ENCODE data around the gene CALML5. TPM values are rescaled to one million over a fixed set of nuclear protein-coding genes. Genes with fewer than 3 reads are reported as not detected.
A peak's percentile ranks its signal among the peaks of the same experiment; 100 is the strongest.

Gene CALML5, protein sequence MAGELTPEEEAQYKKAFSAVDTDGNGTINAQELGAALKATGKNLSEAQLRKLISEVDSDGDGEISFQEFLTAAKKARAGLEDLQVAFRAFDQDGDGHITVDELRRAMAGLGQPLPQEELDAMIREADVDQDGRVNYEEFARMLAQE
- not detected in 2 replicates for total RNA-seq (2014; rRNA removed; shearing (Covaris generic); ENCODE audit: low replicate concordance)

DNA sequence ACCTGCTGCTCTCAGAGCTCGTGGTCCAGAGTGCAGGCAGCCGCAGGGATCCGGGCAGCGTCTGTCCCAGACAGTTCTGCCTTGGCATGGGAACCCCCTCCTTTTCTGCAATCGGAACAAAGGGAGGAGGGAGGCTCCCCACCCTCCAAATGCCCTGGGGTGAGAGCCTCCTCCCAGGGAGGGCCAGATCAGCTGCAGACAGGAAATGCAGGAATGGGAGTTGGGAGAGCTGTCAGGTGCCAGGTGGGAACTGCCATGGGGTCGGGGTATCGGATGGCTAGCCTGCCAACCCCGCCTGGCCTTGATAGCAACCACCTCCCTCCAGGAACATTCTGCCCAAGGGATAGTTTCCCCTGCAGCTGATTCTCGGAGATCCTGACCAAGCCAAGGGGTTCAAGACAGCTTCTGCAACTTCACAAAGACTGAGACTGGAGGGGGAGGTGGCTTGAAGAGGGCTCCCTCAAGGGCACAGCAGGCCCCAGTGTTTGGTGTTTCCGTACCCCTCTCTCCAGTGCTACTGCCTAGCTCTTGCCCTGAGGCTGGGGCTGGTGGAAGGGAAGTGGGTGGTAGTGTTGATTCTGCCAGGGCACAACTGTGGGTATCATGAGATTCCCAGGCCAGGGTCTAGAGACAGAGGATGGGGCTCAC is at the start of gene CALML5:
Gene CALML5 (minus strand): TSS at position 78 of the 648 bp plus-strand sequence. CDS start 132 bp downstream, outside the sequence.
- H3K36me3 ChIP-seq = no peaks in the 10 kb centered on the region
- DNase-seq = no peak
- H3K4me3 ChIP-seq = no peak within 1 kb of the TSS
- no peaks in the 10 kb centered on the region for H3K9me3 ChIP-seq
- no peaks in the 10 kb centered on the region for H3K27me3 ChIP-seq

DNA sequence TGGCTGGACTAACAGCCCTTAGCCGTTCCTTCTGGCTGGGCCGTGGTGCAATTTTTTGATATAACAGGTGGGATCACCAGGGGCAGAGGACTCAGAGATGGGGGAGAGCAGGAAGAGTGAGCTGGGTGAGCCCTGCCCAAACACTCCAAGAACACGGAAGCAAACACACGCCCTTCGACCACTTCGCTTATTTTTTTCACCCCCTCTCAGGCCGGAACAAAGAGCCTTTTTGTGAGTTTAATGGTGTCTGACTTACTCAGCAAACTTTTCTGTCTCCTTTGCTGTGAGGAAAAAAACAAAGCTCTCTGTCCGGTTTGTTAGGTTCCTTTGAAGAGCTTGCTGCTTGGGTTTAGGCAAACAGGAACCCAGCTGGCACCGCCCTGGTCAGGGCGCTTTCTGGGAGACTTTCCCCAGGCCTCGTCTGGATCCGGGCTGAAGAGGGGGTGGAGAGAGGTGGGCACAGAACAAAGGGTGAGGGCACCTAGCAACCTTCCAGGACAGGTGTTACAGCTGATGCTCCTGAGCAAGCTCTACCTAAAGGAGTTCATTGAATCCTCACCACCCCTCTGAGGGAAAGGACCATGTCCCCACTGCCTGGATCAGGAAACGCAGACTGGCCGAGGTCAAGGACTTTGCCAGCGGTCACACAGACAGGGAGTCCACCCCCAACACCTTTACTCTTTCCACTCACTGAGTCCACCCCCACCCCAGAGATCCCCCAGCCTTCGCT is 48.7 kb upstream of the CALML5 start:
- Histone ChIP-seq H3K4me3 (peak overlapping the region; percentile 2; the same call in 1 of the 2 replicates), H3K9me3 (no peaks in the 10 kb centered on the region; the same call in 1 of the 2 replicates), H3K27me3 (no peaks in the 10 kb centered on the region), H3K36me3 (no peaks in the 10 kb centered on the region)
- DNase-seq = no peak

DNA sequence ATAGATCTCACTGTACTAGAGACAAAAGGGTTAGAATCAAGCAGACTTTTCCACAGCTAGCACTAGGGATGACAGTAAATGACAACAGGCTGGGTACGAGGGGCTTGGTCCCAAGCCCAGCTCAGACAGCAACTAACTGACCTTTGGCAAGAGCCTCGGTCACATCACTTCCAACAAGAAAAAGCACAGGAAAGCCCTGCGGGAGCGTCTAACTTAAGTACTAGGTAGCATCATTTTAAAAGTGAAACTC is 48.2 kb upstream of the CALML5 start:
- Histone ChIP-seq H3K27me3 (no peaks in the 10 kb centered on the region), H3K9me3 (no peaks in the 10 kb centered on the region; the same call in 1 of the 2 replicates), H3K4me3 (peak overlapping the region; percentile 2; the same call in 1 of the 2 replicates), H3K36me3 (no peaks in the 10 kb centered on the region)
- DNase-seq = peak; percentile 15

DNA sequence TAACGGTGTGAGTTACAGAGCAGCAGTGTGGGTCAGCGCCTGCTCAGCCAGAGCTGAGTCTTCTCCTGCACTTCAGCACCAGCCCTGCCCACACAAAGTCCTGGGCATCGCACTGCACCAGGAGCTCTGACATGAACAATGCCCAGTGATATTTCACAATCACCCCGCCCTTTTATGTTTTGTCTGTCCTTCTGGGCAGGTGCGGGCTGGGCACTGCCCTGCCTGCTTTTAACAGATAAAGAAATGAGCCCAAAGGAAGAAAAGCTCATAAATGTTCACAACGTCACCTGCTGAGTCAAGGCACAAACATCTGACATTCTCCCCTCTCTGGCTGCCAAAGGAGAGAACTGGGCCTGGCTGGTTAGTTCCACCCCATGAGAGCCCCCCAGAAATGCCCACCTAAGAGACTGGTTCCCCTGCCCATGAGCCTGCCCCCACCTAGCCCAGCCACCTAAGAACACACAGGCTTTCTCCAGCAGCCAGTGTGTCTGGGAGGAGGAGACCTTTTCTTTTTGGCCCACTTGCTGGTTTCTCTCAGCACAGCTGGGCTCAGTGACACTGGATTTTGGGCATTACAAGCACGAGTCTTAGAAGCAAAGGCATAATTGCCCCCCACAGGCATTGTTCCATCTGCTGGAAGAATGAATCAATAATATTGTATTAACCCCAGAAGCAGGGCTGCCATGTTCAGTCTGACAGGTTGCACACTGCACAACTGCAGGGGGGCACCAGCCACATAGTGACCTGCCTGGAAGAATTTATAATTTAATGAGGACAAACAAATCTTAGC is 47.7 kb upstream of the CALML5 start:
- peak; percentile 36 for DNase-seq
- H3K4me3 ChIP-seq = no peak overlapping the region
- H3K27me3 ChIP-seq = no peaks in the 10 kb centered on the region
- H3K9me3 ChIP-seq = no peaks in the 10 kb centered on the region; the same call in 1 of the 2 replicates
- H3K36me3 ChIP-seq = no peaks in the 10 kb centered on the region

DNA sequence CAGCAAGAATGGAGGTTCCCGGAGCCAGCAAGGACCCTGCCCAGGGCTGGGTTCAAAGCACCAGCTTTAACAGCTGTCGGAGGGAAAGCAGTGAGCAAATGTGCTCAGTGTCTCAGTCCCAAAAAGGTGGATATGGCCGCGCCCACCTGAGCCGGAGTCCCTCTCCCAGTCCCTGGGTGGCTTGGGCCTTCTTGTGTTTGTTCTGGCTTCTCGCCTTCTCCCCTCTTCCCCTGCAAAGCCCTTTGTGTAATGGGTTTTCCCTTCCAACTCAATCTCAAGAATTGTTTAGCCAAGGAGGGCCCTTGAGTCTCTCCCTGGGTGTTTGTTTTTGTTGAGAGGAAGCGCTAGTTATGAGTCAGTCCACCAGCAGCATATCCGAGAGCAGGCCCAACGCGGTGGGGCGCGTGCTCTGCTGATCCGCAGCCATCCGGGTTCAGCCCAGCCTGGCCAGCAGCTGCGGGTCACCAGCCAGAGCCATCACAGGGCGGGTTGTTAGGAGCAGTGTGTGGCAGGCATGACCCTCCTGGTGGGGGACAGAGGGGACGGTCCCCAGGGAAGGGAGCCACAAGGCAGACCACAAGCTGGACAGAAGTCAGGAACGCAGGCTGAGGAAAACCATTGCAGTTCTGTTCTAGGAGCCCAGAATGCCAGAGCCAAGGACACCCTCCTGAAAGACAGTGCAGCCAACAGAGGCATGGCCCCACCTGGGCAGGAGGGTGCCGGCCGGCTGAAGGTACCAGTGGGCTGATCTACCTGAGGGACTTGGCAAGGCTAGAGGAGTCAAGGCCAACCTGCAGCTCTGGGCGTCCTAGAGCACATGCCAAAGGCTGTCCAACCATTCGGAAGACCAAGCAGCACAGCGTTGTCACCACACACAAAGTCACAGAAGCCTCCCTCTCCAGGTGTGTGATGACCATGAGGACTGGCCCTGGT is 46.7 kb upstream of the CALML5 start:
- peak; percentile 84 for DNase-seq
- no peak overlapping the region for H3K4me3 ChIP-seq

DNA sequence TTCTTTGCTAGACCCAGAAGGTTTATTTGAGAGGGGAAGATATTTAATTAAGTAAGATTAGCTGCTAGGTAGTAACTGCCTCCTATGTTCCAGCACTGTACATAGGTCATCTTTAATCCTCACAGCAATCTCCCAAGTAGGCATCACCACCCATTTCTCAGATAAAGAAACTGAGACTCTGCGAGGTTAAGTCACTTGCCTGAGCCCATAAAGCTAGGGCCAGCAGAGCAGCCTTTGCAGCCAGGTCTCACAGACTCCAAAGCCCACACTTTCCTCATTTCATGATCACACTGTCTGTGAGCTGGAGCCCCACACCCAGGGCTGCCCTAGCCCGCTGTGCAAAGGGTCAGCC is 46.0 kb upstream of the CALML5 start:
- no peaks in the 10 kb centered on the region for H3K27me3 ChIP-seq
- no peak for DNase-seq
- no peaks in the 10 kb centered on the region; the same call in 1 of the 2 replicates for H3K9me3 ChIP-seq
- H3K36me3 ChIP-seq = no peaks in the 10 kb centered on the region
- no peak overlapping the region for H3K4me3 ChIP-seq

More for the DNA sequence above, 46.7 kb upstream of the CALML5 start:
- Histone ChIP-seq H3K9me3 (no peaks in the 10 kb centered on the region; the same call in 1 of the 2 replicates), H3K27me3 (no peaks in the 10 kb centered on the region), H3K36me3 (no peaks in the 10 kb centered on the region)

DNA sequence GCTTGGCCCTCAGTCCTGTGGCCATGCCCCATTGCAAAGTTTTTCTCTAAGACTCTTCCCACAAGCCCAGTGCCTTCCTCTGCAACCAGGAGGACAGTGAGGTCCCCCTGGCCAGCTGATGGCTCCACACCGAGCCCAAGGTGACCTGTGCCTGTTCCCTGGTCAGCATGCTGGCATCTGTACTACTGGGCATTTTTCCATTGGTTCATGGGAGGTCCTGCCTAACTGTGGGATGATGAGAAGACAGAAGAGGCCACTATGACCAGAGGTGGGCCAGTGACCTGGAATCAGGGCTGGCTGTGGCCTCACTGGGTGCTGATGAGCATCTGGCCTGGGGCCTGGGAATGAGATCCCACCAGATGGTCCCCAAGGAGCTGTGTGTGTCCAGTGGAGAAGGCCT is 45.6 kb upstream of the CALML5 start:
- no peaks in the 10 kb centered on the region; the same call in 1 of the 2 replicates for H3K9me3 ChIP-seq
- H3K27me3 ChIP-seq = no peaks in the 10 kb centered on the region
- no peak for DNase-seq
- H3K4me3 ChIP-seq = no peak overlapping the region
- H3K36me3 ChIP-seq = no peaks in the 10 kb centered on the region

DNA sequence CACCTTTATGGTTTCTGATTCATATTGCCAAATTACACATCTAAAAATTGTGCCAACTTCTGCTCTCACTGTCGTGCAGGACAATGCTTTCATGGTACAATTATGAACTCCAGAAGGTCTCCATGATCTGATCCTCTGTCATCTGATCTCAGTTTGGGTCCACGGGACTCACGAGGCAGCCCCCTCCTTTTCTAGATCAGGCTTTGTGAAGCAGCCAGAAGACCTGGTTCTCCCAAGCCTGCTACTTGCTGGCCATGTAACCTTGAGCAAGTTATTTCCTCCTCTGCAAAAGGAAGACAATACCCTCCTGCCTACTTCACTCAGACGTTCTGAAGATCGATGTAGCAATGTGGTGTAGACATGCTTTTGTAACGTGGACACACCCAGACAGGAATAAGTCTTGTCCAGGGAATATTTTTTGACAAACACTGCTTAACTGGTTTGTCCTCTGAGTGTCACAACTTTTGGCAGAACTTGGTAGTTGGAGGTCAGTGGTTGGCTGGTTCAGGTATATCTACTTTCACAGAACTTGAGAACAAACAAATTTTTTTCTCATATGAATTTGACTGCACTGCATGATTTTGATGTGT is 44.9 kb upstream of the CALML5 start:
- DNase-seq = no peak

GRCh38 chr10:5543623-5544022 is 44.3 kb upstream of the CALML5 start:
- Histone ChIP-seq H3K36me3 (no peaks in the 10 kb centered on the region), H3K27me3 (no peaks in the 10 kb centered on the region), H3K9me3 (no peaks in the 10 kb centered on the region; the same call in 1 of the 2 replicates), H3K4me3 (no peak overlapping the region)
- no peak for DNase-seq

More for the DNA sequence above, 44.9 kb upstream of the CALML5 start:
- H3K36me3 ChIP-seq = no peaks in the 10 kb centered on the region
- no peaks in the 10 kb centered on the region; the same call in 1 of the 2 replicates for H3K9me3 ChIP-seq
- no peaks in the 10 kb centered on the region for H3K27me3 ChIP-seq
- no peak overlapping the region for H3K4me3 ChIP-seq

DNA sequence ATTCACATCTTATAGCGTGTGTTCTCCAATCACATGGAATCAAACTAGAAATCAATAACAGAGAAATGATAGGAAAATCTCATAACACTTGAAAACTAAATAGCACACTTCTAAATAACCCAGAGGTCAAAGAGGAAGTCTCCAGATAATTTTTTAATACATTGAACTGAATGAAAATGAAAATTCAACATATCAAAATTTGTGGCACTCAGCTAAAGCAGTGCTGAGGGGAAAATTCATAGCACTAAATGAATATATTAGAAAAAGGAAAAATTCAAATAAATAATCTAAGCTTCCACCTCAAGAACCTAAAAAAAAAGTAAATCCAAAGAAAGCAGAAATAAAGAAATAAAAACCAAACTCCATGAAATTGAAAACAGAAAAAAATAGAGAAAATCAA is 42.7 kb upstream of the CALML5 start:
- no peaks in the 10 kb centered on the region; the same call in 1 of the 2 replicates for H3K9me3 ChIP-seq
- H3K36me3 ChIP-seq = no peaks in the 10 kb centered on the region
- no peak for DNase-seq
- H3K27me3 ChIP-seq = no peaks in the 10 kb centered on the region
- no peak overlapping the region for H3K4me3 ChIP-seq

GRCh38 chr10:5540891-5541290 is 41.5 kb upstream of the CALML5 start:
- H3K4me3 ChIP-seq = no peak overlapping the region
- DNase-seq = no peak
- H3K9me3 ChIP-seq = no peaks in the 10 kb centered on the region; the same call in 1 of the 2 replicates
- no peaks in the 10 kb centered on the region for H3K27me3 ChIP-seq
- no peaks in the 10 kb centered on the region for H3K36me3 ChIP-seq

DNA sequence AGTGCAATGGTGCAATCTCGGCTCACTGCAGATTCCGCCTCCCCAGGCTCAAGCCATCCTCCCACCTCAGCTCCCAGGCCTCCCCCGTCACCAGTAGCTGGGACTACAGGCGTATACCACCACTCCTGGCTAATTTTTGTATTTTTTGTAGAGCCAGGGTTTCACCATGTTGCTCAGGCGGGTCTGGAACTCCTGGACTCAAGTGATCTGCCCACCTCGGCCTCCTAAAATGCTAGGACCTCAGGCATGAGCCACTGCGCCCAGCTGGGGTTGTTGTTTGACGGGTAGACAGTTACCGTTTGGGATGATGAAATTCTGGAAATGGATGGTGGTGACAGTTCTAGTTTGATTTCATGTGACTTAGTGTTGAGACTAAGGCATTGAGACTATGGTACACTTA is 40.7 kb upstream of the CALML5 start:
- H3K27me3 ChIP-seq = no peaks in the 10 kb centered on the region
- H3K9me3 ChIP-seq = no peaks in the 10 kb centered on the region; the same call in 1 of the 2 replicates
- DNase-seq = no peak
- no peaks in the 10 kb centered on the region for H3K36me3 ChIP-seq
- no peak overlapping the region for H3K4me3 ChIP-seq

DNA sequence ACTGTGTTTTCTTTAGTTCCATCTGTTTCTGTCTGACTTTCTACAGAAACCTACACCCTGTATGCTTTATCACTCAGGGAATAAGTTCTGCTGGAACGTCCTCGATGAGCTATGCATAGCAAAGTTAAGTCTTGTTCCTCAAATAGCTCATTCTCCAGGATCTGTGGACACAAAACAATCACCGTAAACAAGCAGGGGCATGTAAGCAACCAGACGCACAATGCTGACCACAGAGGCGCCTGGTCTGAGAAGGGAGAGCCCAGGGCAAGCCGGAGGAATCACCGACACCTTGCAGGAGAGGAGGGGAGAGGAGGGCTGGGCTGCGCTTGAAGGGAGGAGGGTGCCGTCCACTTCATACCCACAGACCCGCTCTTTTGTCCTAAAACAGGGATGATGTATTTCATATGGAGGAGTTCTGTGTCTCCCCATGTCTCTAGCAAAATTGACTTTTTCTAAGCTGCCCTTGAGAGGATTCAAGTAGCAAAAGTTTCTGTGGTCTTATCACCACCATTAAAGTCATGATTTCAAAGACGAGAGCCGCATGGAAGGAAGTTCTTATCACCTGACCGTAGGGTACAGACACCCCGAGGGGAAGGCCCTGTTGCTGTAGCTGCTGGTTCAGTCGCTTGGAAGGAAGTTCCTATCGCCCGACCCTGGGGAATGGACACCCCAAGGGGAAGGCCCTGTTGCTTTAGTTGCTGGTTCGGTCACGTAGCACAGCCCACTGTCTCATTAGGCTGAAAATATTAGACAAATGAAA is 39.7 kb upstream of the CALML5 start:
- H3K9me3 ChIP-seq = no peaks in the 10 kb centered on the region; the same call in 1 of the 2 replicates
- no peak for DNase-seq
- H3K27me3 ChIP-seq = no peaks in the 10 kb centered on the region
- H3K36me3 ChIP-seq = no peaks in the 10 kb centered on the region
- no peak overlapping the region for H3K4me3 ChIP-seq

GRCh38 chr10:5538446-5538845 is 39.1 kb upstream of the CALML5 start:
- Histone ChIP-seq H3K36me3 (no peaks in the 10 kb centered on the region), H3K4me3 (no peak overlapping the region), H3K9me3 (no peaks in the 10 kb centered on the region; the same call in 1 of the 2 replicates), H3K27me3 (no peaks in the 10 kb centered on the region)
- DNase-seq = no peak

DNA sequence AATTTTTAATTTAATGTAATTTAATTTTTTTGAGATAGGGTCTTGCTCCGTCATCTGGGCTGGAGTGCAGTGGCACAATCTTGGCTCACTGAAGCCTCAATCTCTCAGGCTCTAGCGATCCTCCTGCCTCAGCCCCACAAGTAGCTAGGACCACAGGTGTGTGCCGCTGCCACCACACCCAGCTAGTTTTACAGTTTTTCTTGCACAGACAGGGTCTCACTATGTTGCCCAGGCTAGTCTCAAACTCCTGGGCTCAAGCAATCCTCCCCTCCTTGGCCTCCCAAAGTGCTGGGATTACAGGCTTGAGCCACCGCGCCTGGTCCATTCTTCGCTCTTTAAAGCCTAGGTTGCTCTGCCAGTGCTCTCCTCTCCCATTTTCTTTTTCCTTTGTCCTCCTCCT is 38.3 kb upstream of the CALML5 start:
- no peaks in the 10 kb centered on the region for H3K27me3 ChIP-seq
- no peak overlapping the region for H3K4me3 ChIP-seq
- H3K36me3 ChIP-seq = no peaks in the 10 kb centered on the region
- no peak for DNase-seq
- no peaks in the 10 kb centered on the region for H3K9me3 ChIP-seq
